Measurements from ENCODE around the gene IRX4.
"Not testable (repeated sequence)": the region's sequence is repeated elsewhere in the genome, so short reads cannot be mapped to it uniquely, and the experiment has no call there.

The IRX4 gene

DNA sequence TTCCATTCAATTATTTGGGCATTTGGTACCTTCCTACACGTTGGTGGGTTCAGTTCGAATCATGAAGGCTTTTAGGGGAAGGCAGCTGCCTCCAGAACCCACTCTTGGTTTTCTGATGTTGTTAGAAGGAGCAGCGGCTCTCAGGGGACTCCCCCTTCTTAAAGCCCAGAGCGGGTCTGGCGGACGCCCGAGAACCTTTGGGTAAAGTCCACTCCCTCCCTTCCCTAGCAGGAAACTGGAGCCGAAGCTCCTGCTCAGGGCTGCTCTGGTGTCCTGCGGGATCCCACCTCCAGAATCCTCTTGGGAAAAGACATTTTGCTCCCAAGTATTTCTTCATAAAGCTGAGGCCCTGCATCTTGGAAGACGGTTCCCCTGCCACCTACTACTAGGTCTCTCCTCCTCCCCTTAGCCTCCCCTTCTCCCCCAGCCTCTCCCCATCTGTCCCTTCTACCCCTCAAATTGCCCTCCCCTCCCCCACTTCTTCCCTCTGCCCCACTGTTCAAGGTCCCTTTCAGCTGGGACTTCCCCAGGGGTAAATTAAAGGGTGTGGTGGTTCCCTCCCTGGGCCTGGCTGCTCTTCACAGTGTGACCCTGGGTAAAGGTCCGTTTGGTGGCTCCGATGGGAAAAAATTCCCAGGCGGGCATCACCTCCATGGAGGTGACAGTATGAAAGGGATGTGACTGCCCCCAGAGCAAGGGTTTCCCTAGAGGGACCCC is 9.3 kb downstream of the IRX4 start:
- TF ChIP-seq ZNF274 (IDR thresholded peaks at IDR 0.05; ENCODE audit: low read depth, low read length): no peak
- H3K4me3 ChIP-seq (ENCODE audit: low read length): no peak overlapping the region

DNA sequence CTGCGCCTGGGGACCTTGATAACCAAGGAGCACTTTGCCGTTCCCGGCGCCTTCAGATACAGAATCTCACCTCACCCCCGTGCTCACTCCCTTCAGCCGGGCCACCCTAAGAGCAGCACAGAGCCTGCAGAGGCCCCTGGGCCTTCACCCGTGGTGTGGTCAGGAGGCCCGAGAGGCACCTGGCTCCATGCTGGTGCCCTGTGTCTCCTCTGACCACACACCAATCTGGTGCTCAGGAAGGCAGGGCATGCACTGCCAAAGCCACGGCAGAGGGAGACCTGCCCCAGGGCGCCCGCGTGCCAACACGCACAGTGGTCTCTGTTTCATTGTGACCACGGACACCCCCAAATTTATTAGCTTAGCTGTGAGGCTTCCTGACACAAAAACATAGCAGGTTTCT is 11.3 kb downstream of the IRX4 start:
- no peak for TF ChIP-seq ZNF274 (IDR thresholded peaks at IDR 0.05; ENCODE audit: low read depth, low read length)

DNA sequence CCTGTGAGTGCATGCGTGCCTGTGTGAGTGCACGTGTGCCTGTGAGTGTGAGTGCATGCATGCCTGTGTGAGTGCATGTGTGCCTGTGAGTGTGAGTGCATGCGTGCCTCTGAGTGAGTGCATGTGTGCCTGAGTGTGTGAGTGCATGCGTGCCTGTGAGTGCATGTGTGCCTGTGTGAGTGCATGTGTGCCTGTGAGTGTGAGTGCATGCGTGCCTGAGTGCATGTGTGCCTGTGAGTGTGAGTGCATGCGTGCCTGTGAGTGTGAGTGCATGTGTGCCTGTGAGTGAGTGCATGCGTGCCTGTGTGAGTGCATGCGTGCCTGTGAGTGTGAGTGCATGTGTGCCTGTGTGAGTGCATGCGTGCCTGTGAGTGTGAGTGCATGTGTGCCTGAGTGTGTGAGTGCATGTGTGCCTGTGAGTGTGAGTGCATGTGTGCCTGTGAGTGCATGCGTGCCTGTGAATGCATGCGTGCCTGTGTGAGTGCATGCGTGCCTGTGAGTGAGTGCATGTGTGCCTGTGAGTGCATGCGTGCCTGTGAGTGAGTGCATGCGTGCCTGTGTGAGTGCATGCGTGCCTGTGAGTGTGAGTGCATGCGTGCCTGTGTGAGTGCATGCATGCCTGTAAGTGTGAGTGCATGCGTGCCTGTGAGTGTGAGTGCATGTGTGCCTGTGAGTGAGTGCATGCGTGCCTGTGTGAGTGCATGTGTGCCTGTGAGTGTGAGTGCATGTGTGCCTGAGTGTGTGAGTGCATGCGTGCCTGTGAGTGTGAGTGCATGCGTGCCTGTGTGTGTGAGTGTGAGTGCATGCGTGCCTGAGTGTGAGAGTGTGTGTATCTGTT is 12.1 kb downstream of the IRX4 start:
- H3K4me3 ChIP-seq (ENCODE audit: low read length): not testable (repeated sequence)

More for the DNA sequence above, 11.3 kb downstream of the IRX4 start:
- H3K4me3 ChIP-seq (ENCODE audit: low read length): no peak overlapping the region

DNA sequence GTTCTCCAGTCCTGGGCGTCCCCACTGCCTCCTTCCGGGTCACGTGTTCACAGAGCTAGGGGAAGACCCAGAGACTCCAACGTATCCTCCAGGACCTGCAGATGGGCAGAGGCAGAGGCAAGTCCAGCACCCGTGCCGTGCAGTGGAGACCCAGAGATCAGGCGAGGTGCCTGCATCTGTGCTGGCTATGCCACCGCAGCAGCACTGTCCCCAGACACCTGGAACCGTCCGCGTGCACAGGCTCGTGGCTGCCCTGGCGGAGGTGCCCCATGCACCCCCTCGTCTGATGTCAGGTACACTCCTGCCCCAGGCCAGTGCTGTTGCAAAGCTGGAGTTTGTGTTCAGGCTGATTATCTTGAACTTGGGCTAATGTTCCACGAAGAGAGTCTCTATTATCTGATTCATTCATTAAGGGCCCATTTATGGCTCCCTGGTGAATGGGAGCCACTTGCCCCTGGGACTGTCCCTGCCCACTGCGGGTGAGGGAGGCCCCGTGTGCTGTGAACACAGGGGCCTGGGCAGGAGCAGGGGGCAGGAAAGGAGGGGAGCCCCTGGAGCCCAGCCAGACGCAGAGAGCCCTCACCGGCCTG is 13.7 kb downstream of the IRX4 start:
- H3K4me3 ChIP-seq (ENCODE audit: low read length): no peak overlapping the region
- no peak for TF ChIP-seq ZNF274 (IDR thresholded peaks at IDR 0.05; ENCODE audit: low read depth, low read length)

DNA sequence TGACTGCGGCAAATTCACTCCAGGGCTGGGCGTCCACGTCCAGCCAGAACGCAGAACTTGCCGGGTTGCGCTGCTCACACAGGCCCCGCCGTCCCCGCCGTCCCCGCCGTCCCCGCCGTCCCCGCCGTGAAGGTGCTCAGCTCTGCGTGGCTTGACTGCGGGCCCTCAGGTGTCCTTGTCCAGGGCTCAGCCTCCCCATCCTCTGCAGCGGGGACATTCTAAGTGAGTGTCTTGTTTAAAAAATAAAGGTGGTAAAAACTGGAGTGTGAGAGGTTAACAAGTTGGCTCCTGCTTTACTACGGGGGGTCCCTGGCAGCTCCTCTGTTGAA is 14.9 kb downstream of the IRX4 start:
- no peak overlapping the region for H3K4me3 ChIP-seq (ENCODE audit: low read length)
- no peak for TF ChIP-seq ZNF274 (IDR thresholded peaks at IDR 0.05; ENCODE audit: low read depth, low read length)

DNA sequence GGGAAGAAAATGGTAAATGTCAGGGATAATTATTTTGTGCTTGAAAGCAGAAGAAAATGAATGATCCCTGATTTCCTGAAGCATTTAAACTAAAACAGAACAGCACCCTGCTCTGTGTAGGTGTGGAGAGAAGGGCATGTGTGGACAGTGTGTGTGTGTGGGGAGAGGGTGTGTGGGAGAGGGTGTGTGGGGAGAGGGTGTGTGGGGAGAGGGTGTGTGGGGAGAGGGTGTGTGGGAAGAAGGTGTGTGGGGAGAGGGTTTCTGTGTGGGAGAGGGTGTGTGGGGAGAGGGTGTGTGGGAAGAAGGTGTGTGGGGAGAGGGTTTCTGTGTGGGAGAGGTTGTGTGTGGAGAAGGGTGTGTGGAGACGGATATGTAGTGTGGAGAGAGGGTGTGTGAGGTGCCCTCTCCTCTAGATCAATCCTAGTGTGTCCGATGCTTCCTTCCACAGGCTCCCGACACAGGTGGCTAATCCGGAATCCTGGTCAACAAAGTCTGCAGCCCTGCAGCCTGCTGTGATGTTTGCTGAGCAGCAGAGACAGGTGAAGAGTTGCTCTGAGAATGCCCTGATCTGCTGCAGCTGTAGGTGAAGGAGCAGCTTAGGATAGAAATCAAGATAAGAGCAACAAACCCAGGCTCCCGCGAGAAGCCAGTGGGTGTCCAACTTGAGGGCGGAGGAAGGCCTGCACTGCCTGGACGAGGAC is 15.5 kb downstream of the IRX4 start:
- no peak overlapping the region for H3K4me3 ChIP-seq (ENCODE audit: low read length)
- no peak for TF ChIP-seq ZNF274 (IDR thresholded peaks at IDR 0.05; ENCODE audit: low read depth, low read length)

DNA sequence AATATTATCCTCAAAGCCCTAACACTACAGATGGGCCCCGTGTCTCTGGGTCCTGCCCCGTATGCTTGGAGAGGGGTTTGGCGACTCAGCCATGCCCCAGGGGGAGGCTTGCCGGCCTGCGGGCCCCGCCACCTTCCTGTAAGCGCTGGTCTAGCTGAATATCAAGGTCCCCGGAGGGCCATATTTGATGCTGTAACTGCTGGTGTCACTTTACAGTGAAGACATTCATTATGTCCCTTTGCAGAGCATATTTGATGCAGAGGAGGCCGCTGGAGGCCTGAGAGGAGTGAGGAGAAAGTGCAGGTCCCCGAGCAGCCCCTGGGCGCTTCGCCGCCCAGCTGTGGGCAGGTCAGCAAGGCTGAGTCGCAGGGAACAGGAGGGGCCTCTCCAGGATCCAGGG is 16.8 kb downstream of the IRX4 start:
- no peak for TF ChIP-seq ZNF274 (IDR thresholded peaks at IDR 0.05; ENCODE audit: low read depth, low read length)
- no peak overlapping the region for H3K4me3 ChIP-seq (ENCODE audit: low read length)

DNA sequence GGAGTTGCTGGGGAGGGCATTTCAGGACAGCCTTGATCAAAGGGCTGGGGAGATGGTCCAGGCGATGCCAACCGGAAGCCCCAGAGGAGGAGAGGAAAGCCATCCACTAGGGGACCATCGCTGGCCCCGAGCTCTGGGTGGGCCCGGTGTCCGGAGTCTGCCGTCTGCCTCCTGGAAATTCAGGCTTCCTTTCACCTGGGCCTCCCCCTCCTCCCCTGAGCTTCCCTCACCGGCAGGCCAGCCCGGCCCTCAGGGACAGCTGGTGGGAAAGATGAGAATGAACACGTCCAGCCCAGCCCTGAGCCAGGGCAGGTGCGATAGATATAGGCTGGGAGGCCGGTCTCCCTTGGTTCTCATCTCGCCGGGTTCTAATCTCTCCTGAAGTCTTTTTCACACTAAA is 17.2 kb downstream of the IRX4 start:
- TF ChIP-seq ZNF274 (IDR thresholded peaks at IDR 0.05; ENCODE audit: low read depth, low read length): no peak
- H3K4me3 ChIP-seq (ENCODE audit: low read length): no peak overlapping the region

DNA sequence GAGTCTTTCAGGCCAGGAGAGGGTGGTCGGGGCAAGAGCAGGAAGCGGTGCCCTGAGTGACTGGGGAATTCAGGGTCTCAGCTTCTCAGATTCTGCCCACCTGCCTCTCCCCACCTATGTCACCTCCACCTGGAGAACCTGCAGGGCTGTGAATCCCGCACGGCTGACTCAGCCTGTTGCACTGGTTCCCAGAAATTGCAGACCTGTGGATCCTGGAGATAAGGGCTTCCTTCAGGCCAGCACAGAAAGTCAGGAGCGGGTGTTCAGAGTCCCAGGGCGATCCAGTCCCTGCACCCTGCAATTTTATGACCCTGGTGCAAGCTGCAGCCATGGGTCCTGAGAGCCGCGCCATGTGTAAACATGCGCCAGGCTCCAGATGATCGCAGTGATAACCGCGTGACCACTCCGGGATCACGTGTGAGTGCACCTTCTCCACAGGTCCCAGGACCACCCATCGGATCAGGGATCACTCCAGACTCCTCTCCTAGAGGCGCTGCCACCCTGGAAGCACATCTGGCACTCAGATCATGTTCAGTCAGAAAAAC is 17.8 kb downstream of the IRX4 start:
- no peak overlapping the region for H3K4me3 ChIP-seq (ENCODE audit: low read length)
- no peak for TF ChIP-seq ZNF274 (IDR thresholded peaks at IDR 0.05; ENCODE audit: low read depth, low read length)

DNA sequence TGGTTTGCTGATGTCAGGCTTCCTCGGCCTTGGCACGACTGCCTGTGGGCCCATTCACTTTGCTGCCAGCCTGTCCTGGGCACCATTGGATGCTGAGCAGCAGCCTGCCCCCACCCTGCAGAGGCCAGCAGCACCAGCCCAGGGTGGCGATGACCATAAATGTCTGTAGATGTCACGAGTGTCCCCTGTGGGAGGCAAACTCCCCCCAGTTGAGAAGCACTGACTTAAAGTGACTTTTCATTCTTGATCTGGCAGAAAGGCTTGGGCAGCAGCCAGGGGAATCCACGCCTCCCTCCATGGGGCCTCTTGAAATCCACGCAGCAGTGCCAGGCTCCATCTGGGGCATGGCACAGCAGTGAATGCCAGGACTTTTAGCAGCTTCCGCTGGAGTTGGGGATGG is 21.8 kb downstream of the IRX4 start:
- TF ChIP-seq ZNF274 (IDR thresholded peaks at IDR 0.05; ENCODE audit: low read depth, low read length): no peak

DNA sequence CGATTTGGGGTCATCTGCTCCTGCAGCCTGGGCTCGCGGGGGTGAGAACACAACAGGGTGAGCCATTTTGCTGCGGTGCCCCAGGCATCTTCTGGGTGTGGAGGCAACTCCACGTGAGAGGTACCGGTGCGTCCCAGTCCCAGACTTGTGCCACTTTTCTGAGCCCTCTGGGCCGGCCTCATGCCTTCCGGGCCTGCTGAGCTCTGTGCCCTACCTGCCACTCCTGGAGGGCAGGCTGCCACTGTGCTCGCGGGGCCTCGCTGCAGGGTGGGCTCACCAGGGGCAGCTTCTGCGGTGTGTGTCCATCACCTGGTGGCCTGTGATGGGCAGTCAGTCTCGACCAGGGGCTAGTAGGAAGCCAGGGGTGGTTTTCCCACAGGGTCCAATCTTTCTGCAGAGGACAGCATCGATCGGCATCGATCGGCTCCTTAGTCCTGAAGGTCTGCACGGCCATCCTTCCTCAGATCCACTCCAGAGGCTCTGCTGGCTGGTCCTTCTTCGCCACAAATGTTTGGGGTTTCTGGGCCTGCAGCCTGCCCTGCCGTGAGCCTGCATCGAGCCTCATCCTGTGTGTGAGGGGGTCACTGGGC is 22.6 kb downstream of the IRX4 start:
- TF ChIP-seq ZNF274 (IDR thresholded peaks at IDR 0.05; ENCODE audit: low read depth, low read length): no peak
- H3K4me3 ChIP-seq (ENCODE audit: low read length): no peak overlapping the region

More for the DNA sequence above, 21.8 kb downstream of the IRX4 start:
- no peak overlapping the region for H3K4me3 ChIP-seq (ENCODE audit: low read length)

DNA sequence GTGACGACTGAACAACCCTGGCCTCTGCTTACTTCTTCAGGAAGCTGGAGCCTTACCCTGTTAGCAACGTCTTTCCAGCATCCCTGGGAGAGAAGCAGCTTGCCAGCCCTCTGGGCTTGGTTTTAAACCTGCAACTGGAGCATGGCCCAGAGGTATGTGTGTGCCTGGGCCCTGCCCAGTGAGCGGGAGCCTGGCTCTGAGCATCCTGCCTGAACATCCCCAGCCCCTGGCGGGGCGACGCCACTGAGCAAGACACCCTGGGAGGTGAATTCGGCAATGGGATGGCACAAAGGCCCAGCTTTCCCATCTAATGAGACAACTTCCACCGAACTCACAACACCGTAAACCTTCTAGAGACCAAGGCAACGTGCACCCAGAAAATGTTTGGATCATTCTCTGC is 23.6 kb downstream of the IRX4 start:
- no peak overlapping the region for H3K4me3 ChIP-seq (ENCODE audit: low read length)
- TF ChIP-seq ZNF274 (IDR thresholded peaks at IDR 0.05; ENCODE audit: low read depth, low read length): no peak

DNA sequence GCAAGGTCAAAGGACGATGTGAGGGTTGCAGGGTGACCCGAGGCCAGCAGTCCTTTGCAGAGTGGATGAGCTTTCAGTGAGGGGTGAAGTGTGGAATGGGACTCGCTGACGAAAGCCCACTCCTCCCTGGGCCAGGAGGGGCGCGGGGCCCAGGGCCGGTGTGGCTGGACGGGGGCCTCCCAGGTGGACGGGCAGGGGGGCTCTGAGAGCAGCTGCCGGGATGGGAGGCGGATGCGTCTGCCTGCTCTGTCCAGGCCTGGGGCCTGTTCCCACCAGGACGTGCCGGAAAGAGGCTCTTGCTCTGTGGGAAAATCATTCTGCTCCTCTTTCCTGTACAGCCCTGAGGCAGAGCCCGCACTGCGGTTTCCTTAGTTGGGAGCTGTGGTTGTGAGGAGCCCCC is 24.3 kb downstream of the IRX4 start:
- no peak for TF ChIP-seq ZNF274 (IDR thresholded peaks at IDR 0.05; ENCODE audit: low read depth, low read length)
- H3K4me3 ChIP-seq (ENCODE audit: low read length): no peak overlapping the region

DNA sequence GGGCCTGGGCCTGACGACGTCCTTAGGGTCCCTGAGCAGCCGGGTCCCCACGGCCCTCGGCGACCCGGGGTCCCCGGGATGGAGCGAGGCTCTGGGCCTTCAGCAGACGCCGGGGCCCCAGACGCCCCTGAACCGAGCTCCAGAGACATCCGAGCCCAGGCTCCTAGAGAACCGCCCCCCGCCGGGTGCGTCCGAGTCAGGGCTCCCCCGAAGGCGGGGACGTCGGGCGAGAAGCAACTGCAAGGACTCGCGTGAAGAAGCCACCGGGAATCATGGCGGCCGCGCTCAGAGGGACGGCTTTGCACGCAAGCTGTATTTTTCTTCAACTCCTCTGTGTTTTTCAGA is 25.5 kb downstream of the IRX4 start:
- no peak overlapping the region for H3K4me3 ChIP-seq (ENCODE audit: low read length)

More for the DNA sequence above, 25.5 kb downstream of the IRX4 start:
- TF ChIP-seq ZNF274 (IDR thresholded peaks at IDR 0.05; ENCODE audit: low read depth, low read length): no peak
